K562 (cell line): ENCODE data around the gene ZNF10. TPM values are rescaled to one million over a fixed set of nuclear protein-coding genes. Genes with fewer than 3 reads are reported as not detected.

Experiments used
- EWSR1 ChIP-seq: fragments of 450-650 bp; IDR thresholded peaks from 2 replicates; pipeline ENCODE4 v1.6.1; 2018; ENCODE audit warnings: borderline replicate concordance, mild to moderate bottlenecking, low read depth, moderate library complexity; ENCODE audit not compliant: partially characterized antibody
- FOSL1 ChIP-seq: fragments of 200-800 bp; sonication (Bioruptor generic); conservative IDR thresholded peaks from 2 replicates; pipeline ENCODE4 v1.6.1; 2016; ENCODE audit warnings: missing genetic modification characterization, missing compliant biosample characterization
- GTF2F1 ChIP-seq: IDR thresholded peaks from 2 replicates; pipeline ENCODE4 v1.6.1; 2011; ENCODE audit warnings: low read depth, low read length, improper control_type of control experiment
- ILF3 ChIP-seq: fragments of 450-650 bp; IDR thresholded peaks from 2 replicates; pipeline ENCODE4 v1.6.1; 2018; ENCODE audit warnings: antibody characterized with exemption, mild to moderate bottlenecking, moderate library complexity, borderline replicate concordance
- KHSRP ChIP-seq: fragments of 450-650 bp; IDR thresholded peaks from 2 replicates; pipeline ENCODE4 v1.6.1; 2017
- RBBP5 ChIP-seq: fragments of 200-600 bp; sonication (generic); IDR thresholded peaks from 2 replicates; pipeline ENCODE4 v1.6.1; 2012; ENCODE audit warnings: borderline replicate concordance, mild to moderate bottlenecking, low read length, control low read depth, inconsistent platforms; ENCODE audit not compliant: insufficient read depth, poor library complexity, severe bottlenecking
- RNF2 ChIP-seq: sonication (generic); IDR thresholded peaks from 2 replicates; pipeline ENCODE4 v1.6.1; 2016
- THAP7 ChIP-seq: fragments of 250-450 bp; sonication (Bioruptor Pico); IDR thresholded peaks from 2 replicates; pipeline ENCODE4 v1.5.0; 2021
- ZFPM2 ChIP-seq: fragments of 250-450 bp; sonication (Bioruptor Pico); IDR thresholded peaks from 2 replicates; pipeline ENCODE4 v1.5.1; 2022; ENCODE audit warnings: mild to moderate bottlenecking
- ZHX1 ChIP-seq: fragments of 150-350 bp; conservative IDR thresholded peaks from 2 replicates; pipeline ENCODE4 v1.6.1; 2014; ENCODE audit warnings: low read length
- ZNF253 ChIP-seq: fragments of 250-450 bp; sonication (Bioruptor Pico); conservative IDR thresholded peaks from 2 replicates; pipeline ENCODE4 v1.6.1; 2021; ENCODE audit warnings: mild to moderate bottlenecking
- ZNF551 ChIP-seq: fragments of 250-450 bp; sonication (Bioruptor Pico); IDR thresholded peaks from 2 replicates; pipeline ENCODE4 v1.5.0; 2021; ENCODE audit warnings: mild to moderate bottlenecking, moderate library complexity
- polyA plus RNA-seq, 8 experiments: library from polyadenylated mRNA; depleted of rRNA in 4 of 8; stranded (reverse) in 5 of 8; unstranded in 3 of 8; fragments of >200 nt; fragmentation: Nextera tagmentation in 2 of 8; fragmentation: Illumina TruSeq in 1 of 8; extraction: Ambion mirVana in 2 of 8; extraction: Trizol in 1 of 8; gene quantifications; 2 replicates each; pipeline versions ENCODE4 v1.2.1 to v1.2.3, GENCODE V29; 2011 to 2014; ENCODE audit warnings: inconsistent platforms in 1 of 8, missing spikeins in 1 of 8
- total RNA-seq, 7 experiments: library from RNA; depleted of rRNA in 6 of 7; stranded (reverse); fragments of >200 nt in 6 of 7; fragmentation: Illumina TruSeq in 2 of 7; extraction: Trizol in 2 of 7; gene quantifications; 2 replicates each; pipeline versions ENCODE4 v1.2.1 to v1.2.3, GENCODE V29; 2011 to 2021; ENCODE audit warnings: low replicate concordance in 1 of 7
- TF ChIP-seq, protein P1 (sequence below): fragments of 250-450 bp; sonication (Bioruptor Pico); IDR thresholded peaks from 2 replicates; pipeline ENCODE4 v1.5.0; 2021; ENCODE audit warnings: mild to moderate bottlenecking, borderline replicate concordance
- TF ChIP-seq, protein P2 (sequence below): sonication (generic); formaldehyde crosslinking; IDR thresholded peaks from 2 replicates; pipeline ENCODE4 v1.8.1; 2022; ENCODE audit warnings: missing genetic modification reagents
- TF ChIP-seq, protein P3 (sequence below): fragments of 450-650 bp; IDR thresholded peaks from 2 replicates; pipeline ENCODE4 v1.6.1; 2017; ENCODE audit warnings: mild to moderate bottlenecking, moderate library complexity
- TF ChIP-seq, protein P4 (sequence below): fragments of 250-450 bp; sonication (Bioruptor Pico); IDR thresholded peaks from 2 replicates; pipeline ENCODE4 v1.5.0; 2020; ENCODE audit warnings: mild to moderate bottlenecking

The ZNF10 gene
- total and polyA plus RNA-seq, 9 of the 15 experiments (the other 6 are each of a cell fraction or from before 2014, with no cell fraction given): 3.5 to 5.8 (median 4.9) TPM

DNA sequence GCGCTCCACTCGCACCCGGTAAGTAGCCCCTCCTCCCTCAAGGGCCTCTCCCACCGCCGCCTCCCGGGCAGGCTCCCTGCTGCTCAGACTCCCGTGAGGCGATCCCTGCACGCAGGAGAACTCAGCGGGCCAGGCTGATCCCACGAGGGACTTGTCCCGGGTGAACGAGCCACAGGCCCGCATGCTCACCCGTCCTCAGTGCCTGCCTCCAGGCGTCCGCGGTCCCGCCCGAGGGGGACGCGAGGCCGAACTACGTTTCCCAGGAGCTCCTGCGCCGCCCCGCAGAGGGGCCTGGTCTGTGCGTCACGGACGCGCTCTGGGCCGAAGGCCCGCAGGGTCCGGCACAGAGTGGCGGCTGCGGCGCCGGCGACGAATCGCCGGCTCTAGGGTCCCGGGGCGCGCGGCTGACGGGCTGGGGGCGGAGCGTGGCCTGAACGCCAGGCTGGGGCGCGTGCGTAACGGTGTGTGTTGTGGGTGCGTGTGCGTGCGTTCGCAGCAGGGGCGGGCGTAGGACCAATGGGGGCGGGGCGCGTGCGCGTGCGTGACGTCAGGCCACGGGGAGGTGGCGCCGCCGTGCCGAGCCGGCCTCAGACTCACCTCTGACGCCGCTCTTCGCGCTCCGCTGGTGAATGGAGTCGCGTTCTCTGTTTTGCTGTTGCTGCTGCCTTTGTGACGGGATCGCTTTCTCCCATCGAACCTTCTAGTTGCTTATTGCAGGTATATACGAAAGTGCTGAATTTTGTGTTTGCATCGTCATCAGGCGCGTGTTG, at the start of gene ZNF10, which contains the start of gene ZNF891 (continued):
- TF ChIP-seq, protein P1, sequence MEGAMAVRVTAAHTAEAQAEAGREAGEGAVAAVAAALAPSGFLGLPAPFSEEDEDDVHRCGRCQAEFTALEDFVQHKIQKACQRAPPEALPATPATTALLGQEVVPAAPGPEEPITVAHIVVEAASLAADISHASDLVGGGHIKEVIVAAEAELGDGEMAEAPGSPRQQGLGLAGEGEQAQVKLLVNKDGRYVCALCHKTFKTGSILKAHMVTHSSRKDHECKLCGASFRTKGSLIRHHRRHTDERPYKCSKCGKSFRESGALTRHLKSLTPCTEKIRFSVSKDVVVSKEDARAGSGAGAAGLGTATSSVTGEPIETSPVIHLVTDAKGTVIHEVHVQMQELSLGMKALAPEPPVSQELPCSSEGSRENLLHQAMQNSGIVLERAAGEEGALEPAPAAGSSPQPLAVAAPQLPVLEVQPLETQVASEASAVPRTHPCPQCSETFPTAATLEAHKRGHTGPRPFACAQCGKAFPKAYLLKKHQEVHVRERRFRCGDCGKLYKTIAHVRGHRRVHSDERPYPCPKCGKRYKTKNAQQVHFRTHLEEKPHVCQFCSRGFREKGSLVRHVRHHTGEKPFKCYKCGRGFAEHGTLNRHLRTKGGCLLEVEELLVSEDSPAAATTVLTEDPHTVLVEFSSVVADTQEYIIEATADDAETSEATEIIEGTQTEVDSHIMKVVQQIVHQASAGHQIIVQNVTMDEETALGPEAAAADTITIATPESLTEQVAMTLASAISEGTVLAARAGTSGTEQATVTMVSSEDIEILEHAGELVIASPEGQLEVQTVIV (CRISPR knock-in tag): no peak
- TF ChIP-seq, protein P2, sequence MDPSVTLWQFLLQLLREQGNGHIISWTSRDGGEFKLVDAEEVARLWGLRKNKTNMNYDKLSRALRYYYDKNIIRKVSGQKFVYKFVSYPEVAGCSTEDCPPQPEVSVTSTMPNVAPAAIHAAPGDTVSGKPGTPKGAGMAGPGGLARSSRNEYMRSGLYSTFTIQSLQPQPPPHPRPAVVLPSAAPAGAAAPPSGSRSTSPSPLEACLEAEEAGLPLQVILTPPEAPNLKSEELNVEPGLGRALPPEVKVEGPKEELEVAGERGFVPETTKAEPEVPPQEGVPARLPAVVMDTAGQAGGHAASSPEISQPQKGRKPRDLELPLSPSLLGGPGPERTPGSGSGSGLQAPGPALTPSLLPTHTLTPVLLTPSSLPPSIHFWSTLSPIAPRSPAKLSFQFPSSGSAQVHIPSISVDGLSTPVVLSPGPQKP (CRISPR knock-in tag): no peak
- TF ChIP-seq ZFPM2 (CRISPR knock-in tag) (no peak), EWSR1 (no peak), RNF2 (no peak; the same call in none of the 2 replicates), ZNF253 (CRISPR knock-in tag) (no peak), ZHX1 (no peak), KHSRP (peak; percentile 34; the same call in 1 of the 2 replicates), RBBP5 (peak; percentile 78), FOSL1 (tag) (peak; percentile 55), THAP7 (no peak), ZNF551 (CRISPR knock-in tag) (no peak), GTF2F1 (peak; percentile 14; the same call in 1 of the 2 replicates), ILF3 (no peak)
- TF ChIP-seq, protein P3, sequence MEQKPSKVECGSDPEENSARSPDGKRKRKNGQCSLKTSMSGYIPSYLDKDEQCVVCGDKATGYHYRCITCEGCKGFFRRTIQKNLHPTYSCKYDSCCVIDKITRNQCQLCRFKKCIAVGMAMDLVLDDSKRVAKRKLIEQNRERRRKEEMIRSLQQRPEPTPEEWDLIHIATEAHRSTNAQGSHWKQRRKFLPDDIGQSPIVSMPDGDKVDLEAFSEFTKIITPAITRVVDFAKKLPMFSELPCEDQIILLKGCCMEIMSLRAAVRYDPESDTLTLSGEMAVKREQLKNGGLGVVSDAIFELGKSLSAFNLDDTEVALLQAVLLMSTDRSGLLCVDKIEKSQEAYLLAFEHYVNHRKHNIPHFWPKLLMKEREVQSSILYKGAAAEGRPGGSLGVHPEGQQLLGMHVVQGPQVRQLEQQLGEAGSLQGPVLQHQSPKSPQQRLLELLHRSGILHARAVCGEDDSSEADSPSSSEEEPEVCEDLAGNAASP: no peak
- TF ChIP-seq, protein P4, sequence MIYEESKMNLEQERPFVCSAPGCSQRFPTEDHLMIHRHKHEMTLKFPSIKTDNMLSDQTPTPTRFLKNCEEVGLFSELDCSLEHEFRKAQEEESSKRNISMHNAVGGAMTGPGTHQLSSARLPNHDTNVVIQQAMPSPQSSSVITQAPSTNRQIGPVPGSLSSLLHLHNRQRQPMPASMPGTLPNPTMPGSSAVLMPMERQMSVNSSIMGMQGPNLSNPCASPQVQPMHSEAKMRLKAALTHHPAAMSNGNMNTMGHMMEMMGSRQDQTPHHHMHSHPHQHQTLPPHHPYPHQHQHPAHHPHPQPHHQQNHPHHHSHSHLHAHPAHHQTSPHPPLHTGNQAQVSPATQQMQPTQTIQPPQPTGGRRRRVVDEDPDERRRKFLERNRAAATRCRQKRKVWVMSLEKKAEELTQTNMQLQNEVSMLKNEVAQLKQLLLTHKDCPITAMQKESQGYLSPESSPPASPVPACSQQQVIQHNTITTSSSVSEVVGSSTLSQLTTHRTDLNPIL (CRISPR knock-in tag): no peak
